HAP-1 (cell line): ENCODE measurements around the gene TTC36.

Experiments used
- DNase-seq, 2 experiments: peaks; one replicate each; pipeline ENCODE4 v3.0.0-alpha.2; 2016 to 2020; ENCODE audit warnings: low spot score in 2 of 2
- H3K27me3 ChIP-seq: fragments of 250-450 bp; sonication (Bioruptor Pico); 2 replicates; pipeline ENCODE4 v1.5.1; 2020; ENCODE audit warnings: low read depth, mild to moderate bottlenecking, moderate library complexity
- H3K36me3 ChIP-seq: fragments of 250-450 bp; sonication (Bioruptor Pico); replicated peaks from 2 replicates; pipeline ENCODE4 v1.5.1; 2020; ENCODE audit warnings: mild to moderate bottlenecking
- H3K4me1 ChIP-seq: fragments of 250-450 bp; sonication (Bioruptor Pico); 2 replicates; pipeline ENCODE4 v1.5.1; 2020; ENCODE audit warnings: mild to moderate bottlenecking
- H3K4me3 ChIP-seq: fragments of 250-450 bp; sonication (Bioruptor Pico); 2 replicates; pipeline ENCODE4 v1.5.1; 2020; ENCODE audit warnings: mild to moderate bottlenecking, moderate library complexity
- H3K9me3 ChIP-seq: fragments of 250-450 bp; sonication (Bioruptor Pico); 2 replicates; pipeline ENCODE4 v1.5.1; 2020; ENCODE audit warnings: mild to moderate bottlenecking, moderate library complexity
- in situ Hi-C: fragments of 300-500 bp; cut with MboI; formaldehyde crosslinking; loops from 3 replicates; pipeline ENCODE4 v1.14.3; 2020; ENCODE audit warnings: low sequenced_read_pairs, inconsistent platforms, mixed read lengths

The TTC36 gene

DNA sequence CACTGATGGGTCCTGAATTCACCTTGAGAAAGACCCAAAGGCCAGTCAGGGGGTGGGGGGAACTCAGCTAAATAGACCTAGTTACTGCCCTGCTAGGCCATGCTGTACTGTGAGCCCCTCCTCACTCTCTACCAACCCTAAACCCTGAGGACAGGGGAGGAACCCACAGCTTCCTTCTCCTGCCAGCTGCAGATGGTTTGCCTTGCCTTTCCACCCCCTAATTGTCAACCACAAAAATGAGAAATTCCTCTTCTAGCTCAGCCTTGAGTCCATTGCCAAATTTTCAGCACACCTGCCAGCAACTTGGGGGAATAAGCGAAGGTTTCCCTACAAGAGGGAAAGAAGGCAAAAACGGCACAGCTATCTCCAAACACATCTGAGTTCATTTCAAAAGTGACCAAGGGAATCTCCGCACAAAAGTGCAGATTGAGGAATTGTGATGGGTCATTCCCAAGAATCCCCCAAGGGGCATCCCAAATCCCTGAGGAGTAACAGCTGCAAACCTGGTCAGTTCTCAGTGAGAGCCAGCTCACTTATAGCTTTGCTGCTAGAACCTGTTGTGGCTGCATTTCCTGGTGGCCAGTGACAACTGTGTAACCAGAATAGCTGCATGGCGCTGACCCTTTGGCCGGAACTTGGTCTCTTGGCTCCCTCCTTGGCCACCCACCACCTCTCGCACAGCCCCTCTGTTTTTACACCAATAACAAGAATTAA, 2.4 kb upstream of the TTC36 start:
- no peaks in the 10 kb centered on the region for H3K27me3 ChIP-seq
- in situ Hi-C loops, result no loop called here

DNA sequence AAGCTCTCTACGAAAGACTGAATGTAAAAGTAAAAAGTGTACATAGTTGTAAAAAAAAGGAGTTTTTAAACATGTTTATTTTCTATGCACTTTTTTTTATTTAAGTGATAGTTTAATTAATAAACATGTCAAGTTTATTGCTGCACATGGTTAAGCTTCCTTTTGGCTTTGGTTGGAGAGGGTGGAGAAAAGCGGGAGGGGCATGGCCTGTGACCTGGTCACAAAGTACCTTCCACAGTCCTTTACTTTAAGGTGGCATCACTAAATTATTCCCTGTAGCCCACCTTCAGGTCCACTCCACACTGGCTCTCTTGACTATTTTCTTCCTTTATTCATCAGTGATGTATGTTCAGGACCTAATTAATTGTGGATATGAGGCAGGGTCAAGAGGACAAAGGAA, 586 bp upstream of the TTC36 start:
- peaks cover 27% of the 10 kb centered on the region for H3K36me3 ChIP-seq
- in situ Hi-C loops, result no loop called here
- H3K4me1 ChIP-seq, result no peaks in the 10 kb centered on the region

More for the DNA sequence above, 2.4 kb upstream of the TTC36 start:
- Histone ChIP-seq H3K9me3 (no peaks in the 10 kb centered on the region), H3K36me3 (peaks cover 44% of the 10 kb centered on the region), H3K4me1 (no peaks in the 10 kb centered on the region), H3K4me3 (no peak overlapping the region)
- DNase-seq, result no peak

DNA sequence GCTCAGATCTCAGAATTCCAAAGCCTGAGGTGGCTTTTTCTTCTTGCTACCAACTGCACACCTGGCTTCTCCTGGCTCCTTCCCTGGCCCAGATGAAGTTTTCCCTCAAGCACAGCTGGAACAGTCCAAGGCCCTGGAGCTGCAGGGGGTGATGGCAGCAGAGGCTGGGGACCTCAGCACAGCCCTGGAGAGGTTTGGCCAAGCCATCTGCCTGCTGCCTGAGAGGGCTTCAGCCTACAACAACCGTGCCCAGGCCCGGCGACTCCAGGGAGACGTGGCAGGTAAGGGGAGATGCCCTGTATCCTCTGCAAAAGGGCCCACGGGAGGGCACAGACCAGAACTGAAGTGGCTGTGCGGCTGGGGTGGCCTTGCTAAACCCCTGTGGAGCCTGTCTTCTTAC, 1.2 kb downstream of the TTC36 start:
- Histone ChIP-seq H3K4me1 (no peaks in the 10 kb centered on the region), H3K4me3 (no peak overlapping the region)
- in situ Hi-C loops, result no loop called here

More for the DNA sequence above, 586 bp upstream of the TTC36 start:
- no peak for DNase-seq
- no peak overlapping the region for H3K4me3 ChIP-seq
- H3K9me3 ChIP-seq, result no peaks in the 10 kb centered on the region
- no peaks in the 10 kb centered on the region for H3K27me3 ChIP-seq

GRCh38 chr11:118529584-118530175, 2.4 kb downstream of the TTC36 start:
- H3K4me3 ChIP-seq, result no peak overlapping the region
- H3K4me1 ChIP-seq, result no peaks in the 10 kb centered on the region
- in situ Hi-C loops, result no loop called here
- H3K27me3 ChIP-seq, result no peaks in the 10 kb centered on the region
- no peaks in the 10 kb centered on the region for H3K9me3 ChIP-seq
- no peaks in the 10 kb centered on the region; the same call in 1 of the 2 replicates for H3K36me3 ChIP-seq
- no peak for DNase-seq

More for the DNA sequence above, 1.2 kb downstream of the TTC36 start:
- H3K36me3 ChIP-seq, result peaks cover 8% of the 10 kb centered on the region
- H3K27me3 ChIP-seq, result no peaks in the 10 kb centered on the region
- H3K9me3 ChIP-seq, result no peaks in the 10 kb centered on the region
- DNase-seq, result no peak

DNA sequence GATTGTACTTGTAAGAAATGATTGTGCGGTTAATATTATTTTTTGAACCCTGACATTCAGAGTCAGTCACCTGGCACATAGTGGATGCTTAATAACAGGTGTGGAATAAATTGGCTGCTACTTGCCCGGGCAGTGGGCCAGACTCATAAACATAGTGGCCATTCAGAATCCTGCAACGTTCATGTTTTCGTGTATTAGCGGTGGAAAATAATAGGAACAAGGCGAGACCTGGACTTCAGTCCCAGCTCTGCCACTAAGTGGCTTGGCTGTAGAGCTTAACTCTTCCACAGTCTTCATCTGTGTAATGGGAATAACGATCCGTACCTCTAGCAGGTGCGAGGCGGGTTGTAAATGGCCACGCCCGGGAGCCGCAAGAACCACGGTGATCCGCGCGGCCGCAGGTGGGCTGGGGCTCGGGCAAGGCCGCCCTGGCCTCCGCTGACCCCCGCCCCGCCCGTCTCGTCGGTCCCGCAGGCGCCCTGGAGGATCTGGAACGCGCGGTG, 3.0 kb downstream of the TTC36 start:
- in situ Hi-C loops, result no loop called here
- Histone ChIP-seq H3K9me3 (no peaks in the 10 kb centered on the region), H3K36me3 (no peaks in the 10 kb centered on the region; the same call in 1 of the 2 replicates), H3K4me3 (no peak overlapping the region), H3K27me3 (no peaks in the 10 kb centered on the region), H3K4me1 (no peaks in the 10 kb centered on the region)
- DNase-seq, result no peak

DNA sequence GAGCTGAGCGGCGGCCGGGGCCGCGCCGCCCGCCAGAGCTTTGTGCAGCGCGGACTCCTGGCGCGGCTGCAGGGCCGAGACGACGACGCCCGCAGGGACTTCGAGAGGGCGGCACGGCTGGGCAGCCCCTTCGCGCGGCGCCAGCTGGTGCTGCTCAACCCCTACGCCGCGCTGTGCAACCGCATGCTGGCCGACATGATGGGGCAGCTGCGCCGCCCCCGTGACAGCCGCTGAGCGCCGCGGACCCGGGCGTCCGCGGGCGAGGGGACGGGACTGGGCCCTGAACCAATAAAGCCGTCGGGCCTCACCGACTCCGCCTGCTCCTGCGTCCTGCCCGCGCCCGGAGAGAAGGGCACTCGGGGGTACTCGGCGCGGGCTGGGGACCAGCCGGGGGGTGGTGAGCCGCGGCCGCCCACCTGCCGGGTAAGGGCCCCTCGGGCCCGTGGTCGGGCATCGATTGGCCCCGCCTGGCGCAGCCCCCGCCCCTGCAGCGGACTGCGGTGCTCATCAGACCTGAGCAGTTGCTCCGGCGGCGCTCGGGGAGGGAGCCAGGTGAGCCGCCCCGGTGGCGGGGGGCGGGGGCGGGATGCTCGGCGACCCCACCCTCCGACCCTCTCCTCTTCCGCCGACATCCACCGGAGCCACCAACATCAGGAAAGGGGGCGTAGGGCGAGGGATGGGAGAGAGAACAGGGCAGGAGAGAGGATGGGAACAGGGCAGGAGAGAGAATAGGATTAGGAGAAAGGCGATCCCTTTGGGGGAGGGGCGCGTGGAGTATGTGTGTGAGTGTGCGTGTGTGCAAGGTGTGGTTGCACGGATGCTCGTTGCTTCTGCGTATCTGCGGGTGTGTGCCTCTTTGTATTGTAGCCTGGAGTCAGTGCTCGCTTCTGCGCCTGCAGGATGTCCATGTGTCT, 3.7 kb downstream of the TTC36 start, which contains the start of gene TMEM25:
Gene TMEM25 (plus strand): TSS at position 510 of the 914 bp plus-strand sequence. CDS start 610 bp downstream, outside the sequence.
- in situ Hi-C loops, result no loop called here
- DNase-seq, result no peak
- H3K27me3 ChIP-seq, result no peaks in the 10 kb centered on the region
- H3K4me1 ChIP-seq, result no peaks in the 10 kb centered on the region
- no peak within 1 kb of the TSS for H3K4me3 ChIP-seq
- no peaks in the 10 kb centered on the region; the same call in 1 of the 2 replicates for H3K36me3 ChIP-seq
- no peaks in the 10 kb centered on the region for H3K9me3 ChIP-seq

DNA sequence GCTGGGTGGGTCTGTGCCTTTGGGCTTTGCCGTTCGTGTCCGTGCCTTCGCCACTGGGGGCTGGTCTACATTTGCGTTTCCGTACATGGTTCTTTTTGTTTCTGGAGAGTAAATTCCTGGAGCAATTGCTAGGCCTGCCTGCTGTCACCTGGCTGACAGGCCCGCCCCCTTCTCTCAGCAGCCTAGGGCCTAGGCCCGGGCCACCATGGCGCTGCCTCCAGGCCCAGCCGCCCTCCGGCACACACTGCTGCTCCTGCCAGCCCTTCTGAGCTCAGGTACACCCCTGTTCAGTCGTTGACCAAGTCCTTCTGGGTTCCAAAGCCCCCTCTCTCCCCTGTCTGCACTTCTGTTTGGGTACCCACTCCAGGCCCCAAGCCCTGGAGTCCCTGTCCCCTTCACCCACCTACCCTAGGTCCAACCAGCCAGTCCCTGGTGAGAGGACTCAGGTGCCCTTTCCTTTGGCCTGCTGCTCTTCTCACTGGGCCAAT, 4.4 kb downstream of the TTC36 start:
- no peak overlapping the region for H3K4me3 ChIP-seq
- DNase-seq, result no peak

GRCh38 chr11:118532091-118532490, 4.8 kb downstream of the TTC36 start:
- no peak for DNase-seq
- Histone ChIP-seq H3K27me3 (no peaks in the 10 kb centered on the region), H3K9me3 (no peaks in the 10 kb centered on the region), H3K36me3 (no peaks in the 10 kb centered on the region), H3K4me1 (no peaks in the 10 kb centered on the region), H3K4me3 (no peak overlapping the region)
- in situ Hi-C loops, result no loop called here

More for the DNA sequence above, 4.4 kb downstream of the TTC36 start:
- H3K9me3 ChIP-seq, result no peaks in the 10 kb centered on the region
- no peaks in the 10 kb centered on the region for H3K4me1 ChIP-seq
- no peaks in the 10 kb centered on the region for H3K27me3 ChIP-seq
- H3K36me3 ChIP-seq, result no peaks in the 10 kb centered on the region
- in situ Hi-C loops, result no loop called here

- Histone ChIP-seq H3K9me3 (no peaks in the 10 kb centered on the region), H3K4me3 (no peak overlapping the region), H3K36me3 (no peaks in the 10 kb centered on the region), H3K27me3 (no peaks in the 10 kb centered on the region), H3K4me1 (peaks cover 3% of the 10 kb centered on the region; the same call in 1 of the 2 replicates)
- no peak for DNase-seq
- in situ Hi-C loops, result no loop called here
Measured at GRCh38 chr11:118532852-118533768, 5.8 kb downstream of the TTC36 start.

GRCh38 chr11:118533769-118534729, 6.8 kb downstream of the TTC36 start:
- no peaks in the 10 kb centered on the region for H3K27me3 ChIP-seq
- H3K9me3 ChIP-seq, result no peaks in the 10 kb centered on the region
- H3K4me3 ChIP-seq, result no peak overlapping the region
- no peak for DNase-seq
- in situ Hi-C loops, result no loop called here
- H3K36me3 ChIP-seq, result no peaks in the 10 kb centered on the region
- H3K4me1 ChIP-seq, result peaks cover 3% of the 10 kb centered on the region; the same call in 1 of the 2 replicates

DNA sequence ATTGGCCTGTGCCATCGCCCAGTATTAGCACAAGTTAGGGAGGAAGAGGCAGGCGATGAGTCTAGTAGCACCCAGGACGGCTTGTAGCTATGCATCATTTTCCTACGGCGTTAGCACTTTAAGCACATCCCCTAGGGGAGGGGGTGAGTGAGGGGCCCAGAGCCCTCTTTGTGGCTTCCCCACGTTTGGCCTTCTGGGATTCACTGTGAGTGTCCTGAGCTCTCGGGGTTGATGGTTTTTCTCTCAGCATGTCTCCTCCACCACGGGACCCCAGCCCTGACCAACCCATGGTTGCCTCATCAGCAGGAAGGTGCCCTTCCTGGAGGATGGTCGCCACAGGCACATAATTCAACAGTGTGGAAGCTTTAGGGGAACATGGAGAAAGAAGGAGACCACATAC, 8.0 kb downstream of the TTC36 start:
- no peak for DNase-seq
- Histone ChIP-seq H3K36me3 (no peaks in the 10 kb centered on the region), H3K4me3 (no peak overlapping the region), H3K27me3 (no peaks in the 10 kb centered on the region), H3K9me3 (no peaks in the 10 kb centered on the region), H3K4me1 (peaks cover 3% of the 10 kb centered on the region; the same call in 1 of the 2 replicates)
- in situ Hi-C loops, result no loop called here

GRCh38 chr11:118536726-118537125, 9.5 kb downstream of the TTC36 start:
- no peak for DNase-seq
- Histone ChIP-seq H3K9me3 (no peaks in the 10 kb centered on the region), H3K4me1 (peaks cover 3% of the 10 kb centered on the region; the same call in 1 of the 2 replicates), H3K27me3 (no peaks in the 10 kb centered on the region), H3K36me3 (no peaks in the 10 kb centered on the region), H3K4me3 (no peak overlapping the region)
- in situ Hi-C loops, result no loop called here
